OCI-LY7 (cell line): ENCODE data around the gene HTR5A. TPM values are rescaled to one million over a fixed set of nuclear protein-coding genes. Genes with fewer than 3 reads are reported as not detected.

Experiments
- BruUV-seq: library from RNA; stranded (reverse); fragments of 400-500 nt; replicated peaks from 2 replicates; lab custom pipeline; 2021; lab: Mats Ljungman, UMichigan
- CTCF ChIA-PET: fragments of 300-600 bp; sonication (Branson Sonifier 250); formaldehyde crosslinking; loops from one replicate; lab custom pipeline; 2022; ENCODE audit warnings: antibody characterized with exemption; ENCODE audit not compliant: unreplicated experiment; lab: Charles Lee
- POLR2A ChIA-PET: fragments of 300-600 bp; sonication (Branson Sonifier 250); formaldehyde crosslinking; loops from one replicate; lab custom pipeline; 2022; ENCODE audit warnings: antibody characterized with exemption; lab: Charles Lee
- DNase-seq: peaks from one replicate; pipeline ENCODE4 v3.0.0-alpha.2; 2015; ENCODE audit warnings: low spot score
- H2AFZ ChIP-seq: fragments of 200-600 bp; sonication (generic), shearing (Covaris generic); 2 replicates; pipeline ENCODE4 v1.6.1; 2014; ENCODE audit warnings: mild to moderate bottlenecking, antibody characterized with exemption, low read length, moderate library complexity
- H3K27ac ChIP-seq: fragments of 200-600 bp; sonication (generic); 2 replicates; pipeline ENCODE4 v1.5.1; 2014; ENCODE audit warnings: mixed run types, low read depth, mild to moderate bottlenecking, moderate library complexity, low read length, inconsistent platforms; ENCODE audit not compliant: poor library complexity, severe bottlenecking
- H3K36me3 ChIP-seq: fragments of 200-600 bp; sonication (generic); 2 replicates; pipeline ENCODE4 v1.6.1; 2014; ENCODE audit warnings: mild to moderate bottlenecking, antibody characterized with exemption, low read length, moderate library complexity, mixed read lengths; ENCODE audit not compliant: insufficient read depth
- H3K4me1 ChIP-seq: fragments of 200-600 bp; sonication (generic); 2 replicates; pipeline ENCODE4 v1.5.1; 2014; ENCODE audit warnings: mild to moderate bottlenecking, low read length; ENCODE audit not compliant: insufficient read depth, poor library complexity, severe bottlenecking
- H3K4me2 ChIP-seq: fragments of 200-600 bp; sonication (generic); 2 replicates; pipeline ENCODE4 v1.6.1; 2014; ENCODE audit warnings: mild to moderate bottlenecking, low read length
- H3K4me3 ChIP-seq: fragments of 200-600 bp; sonication (generic); 2 replicates; pipeline ENCODE4 v1.5.1; 2014; ENCODE audit warnings: mild to moderate bottlenecking, low read depth, low read length; ENCODE audit not compliant: poor library complexity, severe bottlenecking
- H3K79me2 ChIP-seq: fragments of 200-600 bp; sonication (generic); 2 replicates; pipeline ENCODE4 v1.6.1; 2016; ENCODE audit warnings: low read depth, mild to moderate bottlenecking, low read length, moderate library complexity, mixed read lengths; ENCODE audit not compliant: insufficient read depth
- H3K9me2 ChIP-seq: fragments of 200-600 bp; sonication (generic); 2 replicates; pipeline ENCODE4 v1.6.1; 2016; ENCODE audit warnings: mild to moderate bottlenecking, low read length, mixed read lengths; ENCODE audit not compliant: insufficient read depth
- H3K9me3 ChIP-seq: fragments of 200-600 bp; sonication (generic); 2 replicates; pipeline ENCODE4 v1.6.1; 2014; ENCODE audit warnings: mild to moderate bottlenecking, mixed run types, low read length, mixed read lengths
- H4K20me1 ChIP-seq: fragments of 200-600 bp; sonication (generic); 2 replicates; pipeline ENCODE4 v1.6.1; 2014; ENCODE audit warnings: mild to moderate bottlenecking, antibody characterized with exemption, low read length, moderate library complexity, mixed read lengths; ENCODE audit not compliant: insufficient read depth
- CTCF ChIP-seq: fragments of 200-600 bp; sonication (generic); conservative IDR thresholded peaks from 2 replicates; pipeline ENCODE4 v1.5.1; 2014; ENCODE audit warnings: mild to moderate bottlenecking, antibody characterized with exemption, low read length, moderate library complexity, mixed read lengths
- EZH2phosphoT487 ChIP-seq: fragments of 200-600 bp; sonication (generic); IDR thresholded peaks from 2 replicates; pipeline ENCODE4 v1.6.1; 2018; ENCODE audit warnings: low read depth, borderline replicate concordance, mild to moderate bottlenecking, mixed run types, antibody characterized with exemption, low read length, moderate library complexity, mixed read lengths
- intact Hi-C: fragments of 100-400 bp; cut with micrococcal nuclease; formaldehyde crosslinking; loops from one replicate; pipeline ENCODE4 v1.10.0; 2022; ENCODE audit not compliant: unreplicated experiment
- total RNA-seq, 2 experiments: library from RNA; depleted of rRNA in 1 of 2; stranded (reverse); fragments of >200 nt in 1 of 2; shearing (Covaris generic) in 1 of 2; gene quantifications; 2 replicates each; pipeline ENCODE4 v1.2.3, GENCODE V29; 2014 to 2022

The HTR5A gene
- total RNA-seq, 2 experiments from 2014 or later, result not detected

DNA sequence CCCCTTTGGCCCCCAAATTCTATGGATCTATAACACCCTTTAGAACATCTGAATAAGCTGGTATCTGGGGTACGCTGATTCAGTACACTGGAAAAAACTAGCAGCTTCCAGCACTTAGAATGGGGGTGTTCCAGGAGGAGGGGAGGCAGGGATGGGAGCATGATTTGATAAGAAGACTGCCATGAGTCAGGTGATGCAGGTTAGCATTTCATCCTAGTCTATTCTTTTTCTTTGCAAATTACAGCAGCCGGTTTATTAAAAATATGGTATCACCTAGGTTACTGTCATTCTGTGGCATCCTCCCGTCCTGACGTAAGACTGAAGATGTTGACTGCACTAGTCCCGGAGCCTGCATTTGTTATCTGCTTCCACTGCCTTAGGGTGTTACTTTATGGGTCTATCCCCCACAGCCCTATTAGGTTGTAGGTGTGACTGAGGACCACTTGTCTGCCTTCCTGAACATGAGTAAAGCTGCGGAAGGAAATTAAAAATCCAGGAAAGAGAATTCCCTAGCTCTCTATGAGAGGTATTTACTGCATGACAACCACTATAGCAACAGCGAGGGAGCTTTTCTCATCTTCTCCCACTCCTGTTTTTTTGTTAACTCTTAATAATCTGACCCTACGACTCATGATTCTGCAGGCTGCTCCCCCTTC is 1.9 kb downstream of the HTR5A start:
- H3K9me2 ChIP-seq, result no peaks in the 10 kb centered on the region
- no peak overlapping the region for H3K4me2 ChIP-seq
- POLR2A ChIA-PET, result no interaction called here
- no peak overlapping the region for H2AFZ ChIP-seq
- no peaks in the 10 kb centered on the region for H3K79me2 ChIP-seq
- no peaks in the 10 kb centered on the region for H4K20me1 ChIP-seq
- H3K36me3 ChIP-seq, result no peaks in the 10 kb centered on the region
- BruUV-seq, result no TSS peak
- H3K4me1 ChIP-seq, result no peaks in the 10 kb centered on the region
- intact Hi-C loops, result no loop called here
- no peaks in the 10 kb centered on the region for H3K9me3 ChIP-seq
- CTCF ChIA-PET, result no interaction called here
- TF ChIP-seq CTCF (no peak), EZH2phosphoT487 (no peak)
- H3K4me3 ChIP-seq, result no peak overlapping the region
- H3K27ac ChIP-seq, result no peak overlapping the region
- DNase-seq, result no peak

GRCh38 chr7:155073922-155074321 is 3.8 kb downstream of the HTR5A start:
- Histone ChIP-seq H3K79me2 (no peaks in the 10 kb centered on the region), H3K9me2 (no peaks in the 10 kb centered on the region), H3K4me3 (no peak overlapping the region), H4K20me1 (no peaks in the 10 kb centered on the region), H3K4me1 (no peaks in the 10 kb centered on the region), H3K9me3 (no peaks in the 10 kb centered on the region), H3K36me3 (no peaks in the 10 kb centered on the region), H3K4me2 (no peak overlapping the region), H3K27ac (no peak overlapping the region), H2AFZ (no peak overlapping the region)
- no peak for TF ChIP-seq CTCF
- no peak for TF ChIP-seq EZH2phosphoT487
- ChIA-PET POLR2A (no interaction called here), CTCF (interaction anchor here (0.6 kb wide), 1 partner anchor 459 kb away, joined by 3 read pairs; no protein-coding TSS in a partner anchor)
- intact Hi-C loops, result no loop called here
- no peak for DNase-seq
- no TSS peak for BruUV-seq

GRCh38 chr7:155084021-155084420 is 13.9 kb downstream of the HTR5A start:
- no peak for TF ChIP-seq CTCF
- TF ChIP-seq EZH2phosphoT487, result no peak
- no peak overlapping the region for H2AFZ ChIP-seq
- no peaks in the 10 kb centered on the region for H4K20me1 ChIP-seq
- ChIA-PET POLR2A (interaction anchor here (0.5 to 0.6 kb wide), 3 partner anchors 50 to 361 kb away, joined by 3 to 4 read pairs (median 4); no protein-coding TSS in a partner anchor), CTCF (no interaction called here)
- no peaks in the 10 kb centered on the region for H3K79me2 ChIP-seq
- no peak overlapping the region for H3K4me2 ChIP-seq
- intact Hi-C loops, result no loop called here
- H3K9me3 ChIP-seq, result no peaks in the 10 kb centered on the region
- no peak overlapping the region for H3K27ac ChIP-seq
- no peaks in the 10 kb centered on the region for H3K4me1 ChIP-seq
- no TSS peak for BruUV-seq
- no peaks in the 10 kb centered on the region for H3K36me3 ChIP-seq
- DNase-seq, result no peak
- no peak overlapping the region for H3K4me3 ChIP-seq
- H3K9me2 ChIP-seq, result no peaks in the 10 kb centered on the region
